Transverse colon (tissue), 4 donors: ENCODE data around the gene ABCC10. TPM values are rescaled to one million over a fixed set of nuclear protein-coding genes. Genes with fewer than 3 reads are reported as not detected.

Source experiments
- DNase-seq: peaks from one replicate; pipeline ENCODE4 v3.0.0-alpha.2; 2019
- H3K27ac ChIP-seq, 4 donors: fragments of 200-600 bp; sonication (generic); 2 replicates each; pipeline ENCODE4 v1.5.1; 2016 to 2018; ENCODE audit warnings: inconsistent platforms in 4 of 4
- H3K27me3 ChIP-seq: fragments of 200-600 bp; sonication (generic); 2 replicates; pipeline ENCODE4 v1.5.1; 2017; ENCODE audit warnings: inconsistent platforms
- H3K36me3 ChIP-seq, 4 donors: fragments of 200-600 bp; sonication (generic); 2 replicates each; pipeline ENCODE4 v1.5.1; 2017 to 2019; ENCODE audit warnings: inconsistent platforms in 4 of 4
- H3K4me1 ChIP-seq, 4 donors: fragments of 200-600 bp; sonication (generic); 2 replicates each; pipeline ENCODE4 v1.5.1; 2017 to 2020; ENCODE audit warnings: inconsistent platforms in 4 of 4
- H3K4me3 ChIP-seq, 4 donors: fragments of 200-600 bp; sonication (generic); 1 replicate in 1 of 4; 2 replicates in 3 of 4; pipeline versions ENCODE4 v1.5.1 to v1.6.1; 2017 to 2019; ENCODE audit warnings: inconsistent platforms in 4 of 4
- H3K9me3 ChIP-seq, 2 donors: fragments of 200-600 bp; sonication (generic); 2 replicates each; pipeline ENCODE4 v1.5.1; 2017 to 2019; ENCODE audit warnings: inconsistent platforms in 2 of 2
- EP300 ChIP-seq: sonication (generic); formaldehyde crosslinking; IDR thresholded peaks from one replicate; pipeline ENCODE4 v1.6.1; 2017; ENCODE audit warnings: antibody characterized with exemption, low read depth
- POLR2A ChIP-seq: fragments of 450-650 bp; IDR thresholded peaks from one replicate; pipeline ENCODE4 v1.6.1; 2016; ENCODE audit warnings: antibody characterized with exemption, mild to moderate bottlenecking, moderate library complexity
- POLR2AphosphoS5 ChIP-seq, 3 donors: sonication (generic); formaldehyde crosslinking; IDR thresholded peaks; one replicate each; pipeline ENCODE4 v1.6.1; 2016; ENCODE audit warnings: antibody characterized with exemption in 3 of 3
- WGBS, 2 donors: methylation state at CpG; one replicate each; pipeline ENCODE4 v1.1.5; 2018; ENCODE audit warnings: low coverage in 1 of 2; 5-methylcytosine and 5-hydroxymethylcytosine counted together
- in situ Hi-C, 4 donors: fragments of 200-750 bp; cut with MboI; loops; one replicate each; pipeline versions ENCODE4 v1.15.0 to v1.15.1; 2017; ENCODE audit warnings: low sequenced_read_pairs in 3 of 4, low pct_ligation_motif_present in 1 of 4, low pct_unique_long_range_greater_than_20kb in 1 of 4
- intact Hi-C: fragments of 100-400 bp; cut with DNase I; formaldehyde crosslinking; loops from one replicate; pipeline ENCODE4 v1.15.1; 2023; ENCODE audit warnings: low total_unique reads
- total RNA-seq, 4 donors: library from RNA; depleted of rRNA; stranded (reverse); fragments of >200 nt; gene quantifications; one replicate each; pipeline ENCODE4 v1.1.0, GENCODE V29; 2016
- TF ChIP-seq, protein P1 (sequence below), 5 experiments: fragments of 200-600 bp in 3 of 5; fragments of 450-650 bp in 2 of 5; sonication (generic) in 3 of 5; IDR thresholded peaks; 1 replicate in 2 of 5; 2 replicates in 3 of 5; pipeline ENCODE4 v1.5.1; 2016 to 2017; ENCODE audit warnings: antibody characterized with exemption in 5 of 5, inconsistent platforms in 3 of 5, mild to moderate bottlenecking in 2 of 5, moderate library complexity in 1 of 5

ABCC10 gene
- total RNA-seq, 4 donors from 2014 or later: 28.0 to 56.9 (median 33.7) TPM

DNA sequence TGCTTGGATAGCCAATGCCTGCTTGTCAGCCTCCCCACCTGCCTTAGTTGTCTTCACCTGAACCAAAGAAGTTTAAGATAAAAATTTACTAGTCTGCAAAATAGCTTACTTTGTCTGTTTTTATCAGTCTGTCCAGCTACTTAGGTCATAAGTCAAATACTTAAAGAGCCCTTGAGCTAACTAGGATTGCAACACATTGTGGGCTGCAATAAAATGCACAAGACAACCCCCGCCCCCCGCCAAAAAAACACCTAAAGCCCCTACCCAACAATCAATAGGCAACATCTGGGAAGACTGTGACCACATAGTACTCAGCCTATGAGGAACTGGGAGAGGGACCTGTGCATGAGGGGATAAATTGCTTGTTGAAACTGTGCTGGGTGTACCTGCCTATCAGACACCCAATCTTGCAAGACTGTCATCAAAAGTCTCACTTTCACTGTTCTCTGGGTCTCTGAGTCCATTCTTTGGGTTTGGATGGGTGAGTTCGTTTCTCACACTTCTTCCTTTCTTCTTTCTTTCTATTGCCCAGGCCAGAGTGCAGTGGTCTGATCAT lies 27.3 kb upstream of the ABCC10 start:
- H3K27ac ChIP-seq: no peak overlapping the region
- no peak overlapping the region for H3K4me3 ChIP-seq
- WGBS, 2 donors: 57 to 71% methylated on average over 2 to 3 of the region's 3 CpGs
- in situ Hi-C loops (no loop called here), intact Hi-C loops (no loop called here)
- H3K4me1 ChIP-seq: no peaks in the 10 kb centered on the region
- no peak for DNase-seq
- TF ChIP-seq, protein P1, sequence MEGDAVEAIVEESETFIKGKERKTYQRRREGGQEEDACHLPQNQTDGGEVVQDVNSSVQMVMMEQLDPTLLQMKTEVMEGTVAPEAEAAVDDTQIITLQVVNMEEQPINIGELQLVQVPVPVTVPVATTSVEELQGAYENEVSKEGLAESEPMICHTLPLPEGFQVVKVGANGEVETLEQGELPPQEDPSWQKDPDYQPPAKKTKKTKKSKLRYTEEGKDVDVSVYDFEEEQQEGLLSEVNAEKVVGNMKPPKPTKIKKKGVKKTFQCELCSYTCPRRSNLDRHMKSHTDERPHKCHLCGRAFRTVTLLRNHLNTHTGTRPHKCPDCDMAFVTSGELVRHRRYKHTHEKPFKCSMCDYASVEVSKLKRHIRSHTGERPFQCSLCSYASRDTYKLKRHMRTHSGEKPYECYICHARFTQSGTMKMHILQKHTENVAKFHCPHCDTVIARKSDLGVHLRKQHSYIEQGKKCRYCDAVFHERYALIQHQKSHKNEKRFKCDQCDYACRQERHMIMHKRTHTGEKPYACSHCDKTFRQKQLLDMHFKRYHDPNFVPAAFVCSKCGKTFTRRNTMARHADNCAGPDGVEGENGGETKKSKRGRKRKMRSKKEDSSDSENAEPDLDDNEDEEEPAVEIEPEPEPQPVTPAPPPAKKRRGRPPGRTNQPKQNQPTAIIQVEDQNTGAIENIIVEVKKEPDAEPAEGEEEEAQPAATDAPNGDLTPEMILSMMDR (IDR thresholded peaks at IDR 0.05): no peak
- peaks cover 5% of the 10 kb centered on the region for H3K27me3 ChIP-seq
- no peaks in the 10 kb centered on the region for H3K36me3 ChIP-seq
- H3K9me3 ChIP-seq: no peaks in the 10 kb centered on the region

DNA sequence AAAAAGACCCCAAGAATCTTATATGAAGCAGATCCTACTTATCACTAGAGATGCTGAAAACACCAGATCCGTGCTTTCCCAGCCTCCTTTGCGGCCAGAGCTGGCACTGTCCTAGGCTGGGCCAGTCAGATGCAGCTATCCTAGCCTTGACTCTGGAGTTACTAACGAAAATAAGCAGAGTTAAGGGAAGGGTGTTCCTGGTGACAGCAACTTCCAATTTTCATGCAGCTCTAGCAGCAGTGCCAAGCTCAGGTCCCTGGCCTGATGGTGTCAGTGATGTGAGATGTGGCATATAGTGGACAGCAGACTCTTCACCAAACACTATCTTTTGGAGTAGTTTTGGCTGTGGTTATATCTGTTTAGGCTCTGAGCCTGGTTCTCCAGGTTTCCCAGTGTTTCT lies 25.6 kb upstream of the ABCC10 start:
- intact Hi-C loops (no loop called here), in situ Hi-C loops (no loop called here)
- 90% methylated on average over 3 of the region's 3 CpGs; no CpG with 5 or more reads in 1 of the 2 donors for WGBS, 2 donors
- no peak overlapping the region for H3K4me3 ChIP-seq
- no peaks in the 10 kb centered on the region for H3K36me3 ChIP-seq
- no peak for DNase-seq
- TF ChIP-seq, protein P1 (IDR thresholded peaks at IDR 0.05): no peak
- TF ChIP-seq POLR2AphosphoS5 (IDR thresholded peaks at IDR 0.05): no peak
- no peak for TF ChIP-seq POLR2A
- TF ChIP-seq EP300: no peak
- H3K27me3 ChIP-seq: peaks cover 8% of the 10 kb centered on the region
- no peak overlapping the region for H3K27ac ChIP-seq
- no peaks in the 10 kb centered on the region for H3K4me1 ChIP-seq
- H3K9me3 ChIP-seq: no peaks in the 10 kb centered on the region

DNA sequence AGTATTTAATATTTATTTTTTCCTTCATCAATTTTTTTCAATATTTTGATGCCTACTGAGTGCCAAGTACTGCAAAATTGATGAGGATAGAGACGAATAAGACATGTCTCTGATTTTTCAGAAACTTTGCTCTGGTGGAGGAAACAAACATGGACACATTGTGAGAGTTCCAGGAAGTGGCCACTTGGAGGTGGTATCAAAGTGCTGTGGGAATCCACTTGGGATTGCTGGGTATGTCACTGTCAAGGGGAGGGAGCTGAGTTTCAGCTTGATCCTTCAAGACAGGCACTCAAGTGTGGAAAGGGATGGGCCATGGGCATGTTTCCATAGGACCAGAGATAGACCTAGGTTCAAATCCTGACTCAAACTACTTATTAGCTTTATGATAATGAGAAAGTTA lies 24.5 kb upstream of the ABCC10 start:
- TF ChIP-seq POLR2AphosphoS5 (IDR thresholded peaks at IDR 0.05) (no peak), EP300 (no peak), POLR2A (no peak)
- TF ChIP-seq, protein P1 (IDR thresholded peaks at IDR 0.05): no peak
- DNase-seq: no peak

DNA sequence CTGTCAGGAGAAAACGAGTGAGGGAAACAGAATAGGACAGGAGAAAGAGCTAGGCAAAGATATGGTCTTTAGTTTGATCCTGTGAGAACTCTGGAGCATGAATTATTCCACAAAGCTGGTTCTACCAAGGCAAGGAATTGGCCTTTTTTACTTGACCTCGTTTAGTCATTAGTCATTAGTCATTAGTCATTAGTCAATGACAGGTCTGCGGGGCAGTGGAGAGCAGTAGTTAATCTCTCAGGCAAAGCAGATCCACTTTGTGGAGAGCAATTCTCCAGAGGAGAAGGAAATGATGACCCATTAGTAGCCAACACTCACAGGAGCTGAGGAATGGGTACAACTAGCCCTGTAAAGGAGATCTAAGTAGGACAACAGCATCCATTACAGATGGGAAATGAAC lies 22.0 kb upstream of the ABCC10 start:
- no peaks in the 10 kb centered on the region for H3K4me1 ChIP-seq
- no peak for TF ChIP-seq POLR2AphosphoS5 (IDR thresholded peaks at IDR 0.05)
- TF ChIP-seq, protein P1 (IDR thresholded peaks at IDR 0.05): no peak
- TF ChIP-seq EP300: no peak
- no peak for TF ChIP-seq POLR2A
- H3K36me3 ChIP-seq: no peaks in the 10 kb centered on the region
- WGBS, 2 donors: 52 to 59% methylated on average over 2 to 3 of the region's 3 CpGs
- no peak overlapping the region for H3K4me3 ChIP-seq
- in situ Hi-C loops (no loop called here), intact Hi-C loops (no loop called here)
- no peak overlapping the region for H3K27ac ChIP-seq
- no peak for DNase-seq
- peaks cover 8% of the 10 kb centered on the region for H3K27me3 ChIP-seq
- H3K9me3 ChIP-seq: no peaks in the 10 kb centered on the region

More for the DNA sequence above, 24.5 kb upstream of the ABCC10 start:
- Histone ChIP-seq H3K4me3 (no peak overlapping the region), H3K27me3 (peaks cover 8% of the 10 kb centered on the region), H3K9me3 (no peaks in the 10 kb centered on the region), H3K36me3 (no peaks in the 10 kb centered on the region), H3K27ac (no peak overlapping the region), H3K4me1 (no peaks in the 10 kb centered on the region)
- WGBS, 2 donors: 71 to 77% methylated on average over 1 of the region's 1 CpG
- intact Hi-C loops: no loop called here
- in situ Hi-C loops: no loop called here
